HepG2 (cell line): Measurements from ENCODE around the gene GADD45B. TPM values are rescaled to one million over a fixed set of nuclear protein-coding genes. Genes with fewer than 3 reads are reported as not detected.
A peak's percentile ranks its signal among the peaks of the same experiment; 100 is the strongest.

Source experiments
- AHDC1 ChIP-seq: sonication (generic); formaldehyde crosslinking; IDR thresholded peaks from 2 replicates; pipeline ENCODE4 v1.5.1; 2020; ENCODE audit warnings: mild to moderate bottlenecking, missing genetic modification reagents, borderline replicate concordance
- HNF4G ChIP-seq, 2 experiments: sonication (generic) in 1 of 2; formaldehyde crosslinking in 1 of 2; IDR thresholded peaks; 2 replicates each; pipeline versions ENCODE4 v1.4.0 to v1.6.1; 2011 to 2020; ENCODE audit warnings: borderline replicate concordance in 2 of 2, low read depth in 2 of 2, mild to moderate bottlenecking in 2 of 2, low read length in 1 of 2, missing genetic modification reagents in 1 of 2, moderate library complexity in 1 of 2
- HOMEZ ChIP-seq: IDR thresholded peaks from 2 replicates; pipeline ENCODE4 v1.6.1; 2016; ENCODE audit warnings: low read depth
- HOXA7 ChIP-seq: sonication (generic); formaldehyde crosslinking; IDR thresholded peaks from 2 replicates; pipeline ENCODE4 v1.8.1; 2022; ENCODE audit warnings: mild to moderate bottlenecking, missing genetic modification reagents, moderate library complexity
- LCORL ChIP-seq, 2 experiments: fragments of 450-650 bp in 1 of 2; sonication (generic) in 1 of 2; formaldehyde crosslinking in 1 of 2; IDR thresholded peaks; 2 replicates each; pipeline versions ENCODE4 v1.5.0 to v1.6.1; 2017 to 2020; ENCODE audit warnings: antibody characterized with exemption in 1 of 2, missing genetic modification reagents in 1 of 2
- NFYC ChIP-seq: IDR thresholded peaks from 2 replicates; pipeline ENCODE4 v1.6.1; 2016; ENCODE audit warnings: missing genetic modification reagents, missing compliant biosample characterization
- PATZ1 ChIP-seq: sonication (generic); formaldehyde crosslinking; IDR thresholded peaks from 2 replicates; pipeline ENCODE4 v1.4.0; 2020; ENCODE audit warnings: missing genetic modification reagents
- PCBP1 ChIP-seq: fragments of 200-400 bp; formaldehyde crosslinking; IDR thresholded peaks from 2 replicates; pipeline ENCODE4 v1.6.1; 2017; ENCODE audit warnings: mild to moderate bottlenecking, low read depth, low read length, borderline replicate concordance
- PHF21A ChIP-seq: sonication (generic); formaldehyde crosslinking; IDR thresholded peaks from 2 replicates; pipeline ENCODE4 v1.5.0; 2020; ENCODE audit warnings: mild to moderate bottlenecking, missing genetic modification reagents
- SAP130 ChIP-seq: IDR thresholded peaks from 2 replicates; pipeline ENCODE4 v1.6.1; 2016; ENCODE audit warnings: low read depth
- SNAPC5 ChIP-seq: sonication (generic); formaldehyde crosslinking; IDR thresholded peaks from 2 replicates; pipeline ENCODE4 v1.8.1; 2023; ENCODE audit warnings: mild to moderate bottlenecking, missing genetic modification reagents, borderline replicate concordance
- ZBTB38 ChIP-seq: sonication (generic); formaldehyde crosslinking; IDR thresholded peaks from 2 replicates; pipeline ENCODE4 v1.5.1; 2020; ENCODE audit warnings: mild to moderate bottlenecking, missing genetic modification reagents
- ZEB1 ChIP-seq: IDR thresholded peaks from 2 replicates; pipeline ENCODE4 v1.6.1; 2012; ENCODE audit warnings: mild to moderate bottlenecking, low read depth, inconsistent platforms; ENCODE audit not compliant: insufficient replicate concordance
- ZFP41 ChIP-seq: sonication (generic); formaldehyde crosslinking; IDR thresholded peaks from 2 replicates; pipeline ENCODE4 v1.4.0; 2020; ENCODE audit warnings: mild to moderate bottlenecking, missing genetic modification reagents, borderline replicate concordance
- ZMYM3 ChIP-seq: sonication (generic); formaldehyde crosslinking; IDR thresholded peaks from 2 replicates; pipeline ENCODE4 v1.5.1; 2020; ENCODE audit warnings: mild to moderate bottlenecking, missing genetic modification reagents
- ZNF274 ChIP-seq: sonication (generic); formaldehyde crosslinking; IDR thresholded peaks from 2 replicates; pipeline ENCODE4 v1.5.1; 2020; ENCODE audit warnings: mild to moderate bottlenecking, missing genetic modification reagents
- ZNF574 ChIP-seq: sonication (generic); formaldehyde crosslinking; IDR thresholded peaks from 2 replicates; pipeline ENCODE4 v1.4.0; 2020; ENCODE audit warnings: missing genetic modification reagents
- polyA plus RNA-seq, 8 experiments: library from polyadenylated mRNA; depleted of rRNA in 3 of 8; stranded (reverse) in 7 of 8; unstranded in 1 of 8; fragments of >200 nt; fragmentation: Illumina TruSeq in 4 of 8; extraction: Trizol in 4 of 8; gene quantifications; 2 replicates each; pipeline versions ENCODE4 v1.2.1 to v1.2.3, GENCODE V29; 2011 to 2016; ENCODE audit warnings: low read depth in 4 of 8, missing spikeins in 1 of 8, mixed read lengths in 1 of 8; ENCODE audit not compliant: insufficient read depth in 1 of 8
- total RNA-seq, 5 experiments: library from RNA; depleted of rRNA; stranded (reverse); fragments of >200 nt; fragmentation: Illumina TruSeq; extraction: Trizol; gene quantifications; 2 replicates each; pipeline ENCODE4 v1.2.3, GENCODE V29; 2016; ENCODE audit warnings: low read depth in 1 of 5

GADD45B gene
- total and polyA plus RNA-seq, 2 of the 13 experiments (the other 11 are each of a cell fraction or from before 2014, with no cell fraction given), result 4.6 to 34.1 TPM

- TF ChIP-seq NFYC (no peak), HOXA7 (no peak), HNF4G (IDR thresholded peaks at IDR 0.05; ENCODE audit: borderline replicate concordance, low read depth, low read length) (0 out of 2 replicates have a peak, but pooled peaks have one; percentile 20), HNF4G (CRISPR knock-in tag; IDR thresholded peaks at IDR 0.05; ENCODE audit: borderline replicate concordance, low read depth) (no peak), LCORL (IDR thresholded peaks at IDR 0.05) (peak; percentile 78), LCORL (CRISPR knock-in tag; IDR thresholded peaks at IDR 0.05) (peak; percentile 67; the same call in 1 of the 2 replicates), HOMEZ (CRISPR knock-in tag) (no peak), ZNF274 (CRISPR knock-in tag) (no peak), PATZ1 (no peak), SAP130 (peak; percentile 55; the same call in 1 of the 2 replicates), SNAPC5 (CRISPR knock-in tag) (no peak), ZNF574 (no peak), PHF21A (CRISPR knock-in tag) (peak; percentile 49; the same call in 1 of the 2 replicates), ZFP41 (CRISPR knock-in tag) (no peak), ZEB1 (peak; percentile 47), ZMYM3 (CRISPR knock-in tag) (0 out of 2 replicates have a peak, but pooled peaks have one; percentile 37), ZBTB38 (CRISPR knock-in tag) (no peak), PCBP1 (no peak), AHDC1 (CRISPR knock-in tag) (peak; percentile 59; the same call in 1 of the 2 replicates)
Observed at GRCh38 chr19:2458054-2458453, 17.9 kb upstream of the GADD45B start (continued).
